ENCODE measurements around the gene RIMS3.

- no peak for TF ChIP-seq CTCF (IDR thresholded peaks at IDR 0.05; ENCODE audit: low read depth, low read length)
- no peak for TF ChIP-seq POLR2A (IDR thresholded peaks at IDR 0.05; ENCODE audit: extremely low read depth, insufficient read length)
- no peak for TF ChIP-seq MAX (IDR thresholded peaks at IDR 0.05; ENCODE audit: low read depth, low read length)
These were observed 36.6 kb downstream of the RIMS3 start for GRCh38 chr1:40628903-40629292.

Measured in NB4 (cell line).